Activated CD4-positive, alpha-beta T cell treated with anti-CD3 and anti-CD28 coated beads, Interleukin-10, Interleukin-2, amounts not matched to agents 100 ng/mL and 50 ng/mL, durations not matched to agents 16 hours and 8 hours (primary cell): ENCODE results near the gene TBC1D14.
A peak's percentile ranks its signal among the peaks of the same experiment; 100 is the strongest.

Source experiments
- DNase-seq: peaks from one replicate; pipeline ENCODE4 v3.0.0-alpha.2; 2020

The TBC1D14 gene, protein sequence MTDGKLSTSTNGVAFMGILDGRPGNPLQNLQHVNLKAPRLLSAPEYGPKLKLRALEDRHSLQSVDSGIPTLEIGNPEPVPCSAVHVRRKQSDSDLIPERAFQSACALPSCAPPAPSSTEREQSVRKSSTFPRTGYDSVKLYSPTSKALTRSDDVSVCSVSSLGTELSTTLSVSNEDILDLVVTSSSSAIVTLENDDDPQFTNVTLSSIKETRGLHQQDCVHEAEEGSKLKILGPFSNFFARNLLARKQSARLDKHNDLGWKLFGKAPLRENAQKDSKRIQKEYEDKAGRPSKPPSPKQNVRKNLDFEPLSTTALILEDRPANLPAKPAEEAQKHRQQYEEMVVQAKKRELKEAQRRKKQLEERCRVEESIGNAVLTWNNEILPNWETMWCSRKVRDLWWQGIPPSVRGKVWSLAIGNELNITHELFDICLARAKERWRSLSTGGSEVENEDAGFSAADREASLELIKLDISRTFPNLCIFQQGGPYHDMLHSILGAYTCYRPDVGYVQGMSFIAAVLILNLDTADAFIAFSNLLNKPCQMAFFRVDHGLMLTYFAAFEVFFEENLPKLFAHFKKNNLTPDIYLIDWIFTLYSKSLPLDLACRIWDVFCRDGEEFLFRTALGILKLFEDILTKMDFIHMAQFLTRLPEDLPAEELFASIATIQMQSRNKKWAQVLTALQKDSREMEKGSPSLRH

DNA sequence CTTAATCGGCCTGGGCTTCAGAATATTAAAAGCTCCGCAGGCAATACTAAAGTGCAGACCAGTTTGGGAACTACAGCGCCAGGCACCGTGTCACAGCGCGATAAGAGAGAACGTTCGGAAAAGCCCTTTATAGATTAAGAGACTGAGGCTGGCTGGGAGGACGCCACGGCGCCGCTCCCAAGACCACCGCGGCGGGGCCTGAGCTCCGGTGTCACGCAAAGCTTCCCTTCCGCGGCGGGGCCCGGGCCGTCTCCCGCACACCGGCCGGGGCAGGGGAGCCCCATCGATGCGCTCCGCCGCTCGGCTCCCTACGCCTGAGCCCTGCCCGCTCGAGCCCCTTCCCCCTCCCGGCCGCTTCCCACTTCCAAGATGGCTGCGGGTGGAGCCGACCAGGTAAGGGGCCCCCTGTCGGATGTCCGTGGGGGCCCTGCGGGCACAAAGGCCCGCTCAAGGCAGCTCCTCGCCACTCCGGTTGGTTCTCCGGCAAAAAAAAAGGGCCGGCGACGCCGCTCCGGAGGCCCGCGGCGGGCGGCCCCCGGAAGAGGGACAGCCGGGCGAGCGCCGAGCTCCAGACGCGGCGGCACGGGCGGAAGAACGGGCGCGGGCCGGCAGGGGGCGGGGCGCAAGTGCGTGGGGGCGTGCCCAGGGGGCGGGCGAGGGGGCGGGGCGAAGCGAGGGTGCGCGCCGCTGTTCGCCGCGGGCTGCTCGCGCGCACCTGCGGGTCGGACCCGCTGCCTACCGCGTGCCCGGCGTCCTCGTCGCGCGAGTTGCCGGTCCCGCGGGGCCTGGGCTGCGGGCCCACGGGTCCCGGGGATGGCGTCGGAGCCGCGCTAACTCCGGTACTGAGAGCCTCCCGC, at the start of gene TBC1D14:
Gene TBC1D14 (plus strand): TSS at position 714 of the 857 bp plus-strand sequence. CDS start 13,564 bp downstream, outside the sequence.
- DNase-seq: peak; percentile 89

DNA sequence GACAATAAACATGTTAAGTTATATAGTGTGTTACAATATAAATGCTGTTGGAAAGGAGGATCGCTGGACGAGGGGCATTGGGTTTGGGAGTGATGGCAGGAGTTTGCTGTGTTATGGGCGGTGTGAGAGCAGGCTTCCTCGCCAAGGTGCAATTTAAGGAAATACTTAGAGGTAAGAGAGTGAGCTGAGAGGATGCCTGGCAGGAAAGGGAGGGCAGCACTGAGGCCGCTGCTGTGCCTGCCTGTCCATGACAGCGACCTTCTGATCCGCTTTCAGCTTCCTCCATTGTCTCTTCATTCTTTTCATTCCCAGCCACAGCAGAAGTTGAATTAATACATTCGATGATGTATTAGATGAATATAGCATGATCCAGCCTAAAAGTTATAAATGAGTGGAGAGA, 41.2 kb upstream of the TBC1D14 start:
- no peak for DNase-seq

- no peak for DNase-seq
Observed at GRCh38 chr4:6869944-6870343, 39.7 kb upstream of the TBC1D14 start.

DNA sequence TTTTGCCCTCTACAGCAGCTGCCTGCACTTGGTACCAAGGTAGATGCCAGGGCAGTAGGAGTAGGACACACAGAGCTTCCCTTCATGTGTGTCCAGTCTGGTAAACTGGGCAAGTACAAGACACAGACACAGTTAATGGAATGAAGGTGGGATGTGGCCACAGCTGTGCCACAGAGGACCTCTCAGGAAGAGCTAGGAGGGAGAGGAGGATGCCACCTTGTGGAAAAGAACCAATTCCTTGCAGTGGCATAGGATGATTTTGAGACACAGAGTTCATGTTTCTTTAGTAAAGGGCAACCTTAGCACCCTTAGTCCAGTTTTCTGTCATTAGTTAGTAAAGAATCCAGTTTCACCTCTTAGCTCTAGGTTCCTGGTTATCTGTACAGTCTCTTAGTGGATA, 36.3 kb upstream of the TBC1D14 start:
- DNase-seq: no peak

DNA sequence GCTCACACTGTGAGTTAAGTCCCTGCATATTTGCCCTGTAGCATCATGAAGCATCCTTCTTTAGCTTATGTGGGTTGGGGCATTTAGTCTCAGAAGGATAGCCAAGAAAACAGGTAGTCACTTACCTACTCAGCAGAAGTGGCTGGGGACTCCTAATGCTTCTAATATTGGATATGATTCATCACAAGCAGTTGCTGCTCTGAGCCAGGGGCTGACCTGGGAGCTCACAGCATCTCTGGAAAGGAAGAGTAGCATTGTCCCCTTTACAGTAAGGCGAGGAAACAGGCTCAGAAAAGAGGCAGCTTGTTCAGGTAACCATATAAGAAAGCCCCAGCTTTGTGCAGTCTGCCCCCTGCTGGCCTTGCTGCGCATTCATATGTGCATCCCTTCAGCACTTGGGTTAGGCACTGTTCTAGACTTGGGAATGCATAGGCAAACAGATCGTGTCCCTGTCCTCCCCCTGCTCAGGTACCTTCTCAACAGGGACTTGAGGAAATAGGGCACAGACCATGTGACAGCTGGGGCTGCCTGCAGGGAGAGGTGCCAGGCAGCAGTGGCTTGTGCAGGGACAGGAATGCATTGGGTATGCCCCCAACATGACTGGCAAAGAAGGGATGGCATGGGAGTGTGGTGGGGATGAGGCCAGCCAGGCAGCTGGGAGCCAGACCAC, 35.7 kb upstream of the TBC1D14 start:
- DNase-seq: peak; percentile 78

- no peak for DNase-seq
Observed at GRCh38 chr4:6874981-6875380, 34.6 kb upstream of the TBC1D14 start.

GRCh38 chr4:6875431-6875831, 34.2 kb upstream of the TBC1D14 start:
- no peak for DNase-seq

DNA sequence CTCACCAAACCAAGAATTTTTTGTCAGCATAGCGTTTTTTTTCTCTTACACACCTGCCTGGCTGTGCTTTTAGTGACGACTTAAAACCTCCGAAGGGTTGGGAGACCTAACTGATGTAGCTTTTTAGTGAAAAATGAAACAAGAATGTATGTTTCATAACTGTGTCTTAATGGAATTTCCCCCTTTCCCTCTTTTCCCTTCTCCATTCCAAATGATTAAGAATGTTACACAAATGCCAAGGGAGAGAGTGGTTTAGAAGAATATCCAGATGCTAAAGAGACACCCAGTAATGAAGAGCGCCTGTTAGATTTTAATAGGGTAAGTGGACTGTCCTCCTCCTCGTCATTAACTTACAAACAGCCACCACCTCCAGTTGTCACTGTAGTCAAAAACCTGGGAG, 33.2 kb upstream of the TBC1D14 start:
- no peak for DNase-seq

DNA sequence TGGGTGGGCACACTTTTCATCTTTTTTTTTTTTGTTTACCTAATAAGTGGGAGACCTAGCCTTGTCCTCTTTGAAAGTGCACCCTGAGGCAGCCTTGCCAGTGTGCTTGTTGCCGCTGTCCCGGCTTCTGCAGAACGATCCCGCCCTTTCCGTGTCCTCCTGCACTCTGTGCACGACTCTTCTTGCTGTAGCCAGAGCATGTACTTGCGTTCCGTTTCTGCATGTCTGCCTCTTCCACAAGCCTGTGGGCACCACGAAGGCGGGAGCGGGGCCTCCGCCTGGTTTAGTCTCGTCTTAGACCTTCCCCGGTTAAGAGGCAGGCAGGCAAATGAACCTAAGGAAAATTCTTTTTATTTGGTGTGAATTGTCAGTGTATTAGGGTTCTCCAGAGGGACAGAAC, 32.6 kb upstream of the TBC1D14 start:
- DNase-seq: no peak

DNA sequence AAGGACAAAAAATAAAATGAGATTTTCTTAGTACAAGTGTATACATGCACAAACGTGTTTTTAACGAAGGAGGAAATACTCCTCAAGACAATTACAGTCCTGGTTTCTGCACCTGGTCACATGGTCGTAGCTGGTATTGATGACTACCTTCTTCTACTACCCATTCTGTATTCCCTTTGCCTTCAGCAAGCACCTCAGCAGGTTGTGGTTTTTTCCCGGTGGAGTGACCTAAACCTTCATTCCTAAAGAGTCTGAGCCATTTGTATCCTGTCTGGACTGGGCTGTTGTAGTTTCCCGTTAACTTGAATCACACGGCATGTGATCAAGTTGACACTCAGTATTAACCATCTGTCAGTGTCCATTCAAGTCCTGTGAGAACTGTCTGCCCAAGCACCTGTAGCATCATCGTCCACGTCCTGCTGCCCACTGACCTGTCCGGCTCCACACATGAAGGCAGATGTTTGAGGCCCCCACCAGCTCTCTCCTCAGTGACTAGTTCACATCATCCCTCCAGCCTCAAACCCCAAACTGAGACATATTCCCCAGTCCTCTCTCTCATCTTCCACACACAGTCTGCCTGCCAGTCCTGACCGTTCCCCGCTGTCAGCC, 31.1 kb upstream of the TBC1D14 start:
- DNase-seq: no peak

GRCh38 chr4:6880691-6881090, 28.9 kb upstream of the TBC1D14 start:
- no peak for DNase-seq

DNA sequence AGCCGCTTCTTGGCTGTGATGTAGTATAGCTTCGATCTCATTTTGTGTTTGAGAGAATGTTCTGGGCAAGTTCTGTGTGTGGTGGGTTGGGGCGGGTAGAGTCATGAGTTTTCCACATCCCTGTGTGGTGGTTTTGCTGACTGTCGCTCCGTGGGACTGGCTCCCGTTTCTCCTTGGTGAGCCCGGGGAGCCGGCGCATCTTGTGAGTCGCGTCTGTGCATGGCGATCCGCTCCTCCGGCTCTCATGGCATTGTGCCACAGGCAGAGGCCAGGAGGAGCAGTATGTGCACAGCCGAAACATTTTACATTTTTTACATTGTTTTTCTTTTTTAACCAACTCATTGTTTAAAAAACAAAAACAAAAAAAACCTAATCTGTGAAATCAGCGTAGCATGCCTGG, 27.7 kb upstream of the TBC1D14 start:
- DNase-seq: no peak

DNA sequence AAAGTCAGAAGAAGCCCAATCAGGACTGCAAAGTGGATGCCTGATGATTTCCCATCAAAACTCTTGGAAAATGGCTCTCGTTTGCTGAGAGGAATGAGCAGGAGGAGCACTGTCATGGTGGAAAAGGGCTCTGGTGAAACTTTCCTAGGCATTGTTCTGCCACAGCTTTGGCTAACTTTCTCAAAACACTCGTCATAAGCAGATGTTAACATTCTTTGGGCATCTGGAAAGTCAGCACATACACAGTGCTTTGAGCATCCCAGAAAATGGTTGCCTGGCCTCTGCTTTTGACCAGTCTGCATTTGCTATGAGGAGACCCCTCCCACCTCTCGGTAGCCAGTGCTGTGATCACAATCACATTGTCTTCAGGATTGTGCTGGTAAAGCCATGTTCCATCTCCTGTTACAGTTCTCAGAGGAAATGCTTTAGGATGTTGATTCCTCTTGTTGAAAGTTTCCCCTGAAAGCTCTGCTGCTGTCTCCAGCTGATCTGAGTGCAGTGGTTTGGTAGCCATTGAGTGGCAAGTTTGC, 25.2 kb upstream of the TBC1D14 start:
- no peak for DNase-seq

- peak; percentile 54 for DNase-seq
Observed at GRCh38 chr4:6885953-6886557, 23.6 kb upstream of the TBC1D14 start.

- no peak for DNase-seq
Observed at GRCh38 chr4:6886886-6887285, 22.7 kb upstream of the TBC1D14 start.

GRCh38 chr4:6887591-6888371, 21.8 kb upstream of the TBC1D14 start:
- DNase-seq: no peak

GRCh38 chr4:6888506-6889071, 21.0 kb upstream of the TBC1D14 start:
- no peak for DNase-seq

DNA sequence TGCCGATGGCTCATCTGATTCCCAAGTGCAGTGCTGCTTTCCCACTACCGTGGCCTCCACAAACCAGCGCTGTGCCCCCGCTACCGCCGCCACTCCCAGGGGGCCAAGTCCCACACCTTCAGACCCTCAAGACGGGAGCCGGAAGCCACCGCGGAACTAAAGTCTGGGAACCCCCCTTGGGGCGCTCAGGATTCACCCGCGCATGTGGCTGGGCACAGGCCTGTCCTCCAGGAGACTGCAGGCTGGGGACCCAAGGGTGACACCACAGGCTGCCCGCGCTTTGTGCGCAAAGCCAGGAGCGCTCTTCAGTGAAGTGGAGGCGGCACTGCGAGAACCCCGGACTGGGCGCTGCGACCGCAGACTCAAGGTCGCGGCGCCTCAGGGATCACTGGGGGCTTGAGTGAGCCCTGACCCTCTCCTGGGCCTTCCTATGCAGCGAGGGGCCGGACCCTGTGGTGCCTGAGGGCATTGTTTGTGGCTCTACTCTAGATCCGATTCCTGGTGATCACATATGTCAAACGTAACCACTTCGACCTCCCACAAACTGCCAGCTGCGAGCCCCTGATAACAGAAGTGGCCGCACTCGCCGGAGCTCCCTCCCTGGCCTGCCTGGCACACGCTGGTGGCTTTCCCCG, 20.4 kb upstream of the TBC1D14 start:
- no peak for DNase-seq

DNA sequence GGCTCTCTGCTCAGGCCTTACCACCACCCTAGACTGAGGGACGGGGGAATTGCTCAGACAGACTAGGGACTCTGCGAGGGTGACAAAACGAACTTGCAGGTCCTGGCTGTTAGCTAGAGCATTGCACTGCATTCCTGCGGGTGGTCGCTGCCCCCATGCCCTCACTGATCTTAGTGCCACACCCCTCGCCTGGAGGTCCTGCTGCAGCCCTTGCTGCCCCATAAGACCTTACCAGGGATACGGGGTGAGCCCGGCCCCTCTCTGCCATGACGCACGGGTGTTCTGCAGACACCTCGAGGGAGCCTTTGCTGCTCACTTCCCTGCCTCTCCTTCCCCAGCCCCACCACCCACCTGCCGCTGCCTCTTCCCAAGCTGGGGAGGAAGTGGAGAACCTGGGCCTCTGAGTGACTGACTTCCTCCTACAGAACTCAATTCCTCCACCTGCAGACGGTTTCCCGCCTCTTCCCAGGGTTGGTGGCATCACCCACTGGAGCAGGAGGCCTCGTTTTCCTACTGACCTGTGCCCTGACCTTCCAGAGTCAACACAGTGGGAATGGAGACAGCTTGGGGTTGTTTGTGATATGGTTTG, 19.8 kb upstream of the TBC1D14 start:
- no peak for DNase-seq

DNA sequence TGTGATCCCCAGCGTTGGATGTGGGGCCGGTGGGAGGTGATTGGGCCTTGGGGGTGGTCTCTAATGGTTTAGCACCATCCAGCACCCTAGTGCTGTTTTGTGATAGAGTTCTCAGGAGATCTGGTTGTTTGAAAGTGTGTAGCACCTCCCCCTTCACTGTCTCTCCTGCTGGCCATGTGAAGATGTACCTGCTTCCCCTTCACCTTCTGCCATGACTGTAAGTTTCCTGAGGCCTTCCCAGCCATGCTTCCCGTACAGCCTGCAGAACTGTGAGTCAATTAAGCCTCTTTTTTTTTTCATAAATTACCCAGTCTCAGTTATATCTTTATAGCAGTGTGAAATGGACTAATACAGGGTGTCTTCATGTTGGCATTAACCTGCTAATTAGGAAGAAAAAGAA, 19.3 kb upstream of the TBC1D14 start:
- no peak for DNase-seq
